OCI-LY7 (cell line): ENCODE measurements around the gene MYZAP.

ENCODE experiments used
- CTCF ChIP-seq: fragments of 200-600 bp; sonication (generic); conservative IDR thresholded peaks from 2 replicates; pipeline ENCODE4 v1.5.1; 2014; ENCODE audit warnings: mild to moderate bottlenecking, antibody characterized with exemption, low read length, moderate library complexity, mixed read lengths
- EZH2phosphoT487 ChIP-seq: fragments of 200-600 bp; sonication (generic); IDR thresholded peaks from 2 replicates; pipeline ENCODE4 v1.6.1; 2018; ENCODE audit warnings: low read depth, borderline replicate concordance, mild to moderate bottlenecking, mixed run types, antibody characterized with exemption, low read length, moderate library complexity, mixed read lengths

- TF ChIP-seq CTCF = no peak
- no peak for TF ChIP-seq EZH2phosphoT487
Measured at GRCh38 chr15:57606816-57607215, 15.1 kb downstream of the MYZAP start.
